IPS DF 6.9 (cell line): ENCODE measurements around the gene FALEC.

ENCODE experiments used
- DNase-seq: peaks from one replicate; pipeline ENCODE4 v3.0.0-alpha.2; 2013; ENCODE audit warnings: low read depth, low spot score
- H3K27ac ChIP-seq: one replicate; pipeline ENCODE4 v1.5.1; 2013; ENCODE audit warnings: low read length, control low read depth
- H3K27me3 ChIP-seq: 2 replicates; pipeline ENCODE4 v1.6.1; 2013; ENCODE audit warnings: mild to moderate bottlenecking, low read length; ENCODE audit not compliant: control insufficient read depth, insufficient read depth
- H3K36me3 ChIP-seq: 2 replicates; pipeline ENCODE4 v1.6.1; 2013; ENCODE audit warnings: low read length; ENCODE audit not compliant: control insufficient read depth, insufficient read depth
- H3K4me1 ChIP-seq: 2 replicates; pipeline ENCODE4 v1.6.1; 2013; ENCODE audit warnings: low read length; ENCODE audit not compliant: control insufficient read depth, insufficient read depth
- H3K4me3 ChIP-seq: 2 replicates; pipeline ENCODE4 v1.5.1; 2013; ENCODE audit warnings: mild to moderate bottlenecking, low read length
- H3K9me3 ChIP-seq: 2 replicates; pipeline ENCODE4 v1.6.1; 2013; ENCODE audit warnings: low read length, inconsistent platforms; ENCODE audit not compliant: control insufficient read depth, insufficient read depth
- WGBS: extraction: QIAGEN DNeasy Blood & Tissue Kit; methylation state at CpG from one replicate; pipeline ENCODE4 v1.1.7; 2013; ENCODE audit warnings: mixed read lengths, missing lambda C conversion rate; ENCODE audit not compliant: insufficient read length, insufficient coverage; 5-methylcytosine and 5-hydroxymethylcytosine counted together

FALEC gene

DNA sequence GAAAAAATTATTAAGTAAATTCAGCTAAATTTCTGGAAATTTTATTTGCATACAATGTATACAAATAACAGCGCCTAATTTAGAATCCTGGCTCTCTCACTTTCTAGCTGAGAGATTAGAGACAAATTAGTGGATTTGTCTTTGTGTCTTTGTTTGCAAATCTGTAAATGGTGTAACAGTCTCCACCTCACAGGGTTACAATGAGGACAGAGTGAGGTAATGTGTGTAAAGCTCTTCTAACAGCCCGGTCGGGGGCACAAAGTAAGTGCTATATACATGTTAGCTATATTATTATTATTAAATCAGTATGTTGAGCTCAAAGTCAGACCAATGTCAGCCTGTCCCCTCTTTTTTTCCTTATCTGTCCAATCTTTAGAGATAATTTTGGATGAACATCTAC, 28.7 kb downstream of the FALEC start:
- H3K4me3 ChIP-seq: no peak overlapping the region
- H3K36me3 ChIP-seq: no peaks in the 10 kb centered on the region
- H3K9me3 ChIP-seq: no peaks in the 10 kb centered on the region
- no CpG with 5 or more reads among the region's 3 CpGs for WGBS
- DNase-seq: no peak
- H3K27me3 ChIP-seq: peaks cover 3% of the 10 kb centered on the region; the same call in 1 of the 2 replicates
- no peaks in the 10 kb centered on the region for H3K4me1 ChIP-seq
- H3K27ac ChIP-seq: no peak overlapping the region

DNA sequence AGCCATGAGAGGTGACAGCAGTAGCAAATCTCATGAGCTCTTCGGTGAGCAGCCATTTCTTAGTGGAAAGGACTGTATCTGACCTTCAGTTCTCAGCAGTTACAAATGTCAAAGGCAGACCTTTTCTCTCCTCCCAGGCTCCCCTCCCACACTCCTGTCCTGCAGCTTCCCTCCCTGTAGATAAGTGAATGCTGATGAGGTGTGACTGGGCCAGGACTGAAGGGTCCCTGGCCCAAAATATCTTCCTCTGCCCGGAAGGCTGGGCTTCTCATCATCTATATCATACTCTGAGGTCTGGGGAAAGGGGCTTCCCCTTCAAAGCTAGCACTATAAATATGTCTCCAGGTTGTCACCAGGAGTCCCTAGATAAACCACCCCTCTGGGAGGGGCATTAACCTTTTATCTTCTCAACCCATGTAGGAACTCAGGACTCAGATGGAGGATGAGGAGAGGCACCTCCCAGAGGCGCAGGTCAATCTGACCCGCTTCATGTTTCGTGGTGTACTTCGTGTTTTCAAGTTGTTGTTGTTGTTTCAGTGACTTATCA, 30.0 kb downstream of the FALEC start:
- Histone ChIP-seq H3K9me3 (no peaks in the 10 kb centered on the region), H3K27me3 (peaks cover 3% of the 10 kb centered on the region; the same call in 1 of the 2 replicates), H3K4me3 (no peak overlapping the region), H3K36me3 (no peaks in the 10 kb centered on the region), H3K4me1 (0 out of 2 replicates have a peak, but pooled peaks cover 1% of the 10 kb centered on the region), H3K27ac (no peak overlapping the region)
- no peak for DNase-seq
- WGBS: no CpG with 5 or more reads among the region's 6 CpGs

DNA sequence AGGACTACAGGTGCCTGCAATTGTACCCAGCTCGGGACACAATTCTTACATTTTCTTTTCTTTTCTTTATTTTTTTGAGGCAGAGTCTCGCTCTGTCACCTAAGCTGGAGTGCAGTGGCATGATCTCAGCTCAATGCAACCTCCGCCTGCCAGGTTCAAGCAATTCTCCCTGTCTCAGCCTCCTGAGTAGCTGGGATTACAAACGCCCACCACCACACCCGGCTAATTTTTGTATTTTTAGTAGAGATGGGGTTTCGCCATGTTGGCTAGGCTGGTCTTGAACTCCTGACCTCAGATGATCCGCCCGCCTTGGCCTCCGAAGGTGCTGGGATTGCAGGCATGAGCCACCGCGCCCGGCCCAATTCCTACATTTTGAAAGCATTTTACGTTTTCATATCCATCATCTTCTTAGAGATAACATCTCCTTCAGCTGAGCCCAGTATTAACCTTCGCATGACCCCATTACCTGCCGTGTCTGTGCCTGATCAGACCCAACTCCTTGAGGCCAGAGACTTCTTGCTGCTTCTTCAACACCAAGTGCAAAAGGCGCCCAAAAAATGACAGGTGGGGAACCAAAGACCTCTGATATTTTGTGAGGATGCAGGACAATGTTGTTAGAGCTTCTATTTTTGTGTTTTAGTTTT, 30.9 kb downstream of the FALEC start:
- H3K4me3 ChIP-seq: no peak overlapping the region
- WGBS: no CpG with 5 or more reads among the region's 16 CpGs
- H3K27ac ChIP-seq: no peak overlapping the region

DNA sequence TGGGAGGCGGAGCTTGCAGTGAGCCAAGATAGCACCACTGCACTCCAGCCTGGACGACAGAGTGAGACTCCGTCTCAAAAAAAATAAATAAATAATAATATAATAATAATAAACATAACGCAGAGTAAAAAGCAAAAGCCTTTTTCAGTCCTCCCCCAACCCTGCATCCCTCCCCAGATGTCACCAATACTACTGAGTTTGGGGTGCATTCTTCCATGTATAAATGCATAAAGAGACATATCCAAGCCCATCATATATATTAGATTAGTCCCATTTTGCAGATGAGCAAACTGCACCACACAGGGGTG, 32.7 kb downstream of the FALEC start:
- Histone ChIP-seq H3K36me3 (no peaks in the 10 kb centered on the region), H3K27ac (no peak overlapping the region), H3K27me3 (peaks cover 3% of the 10 kb centered on the region; the same call in 1 of the 2 replicates), H3K9me3 (no peaks in the 10 kb centered on the region), H3K4me3 (peak overlapping the region; percentile 53; the same call in 1 of the 2 replicates), H3K4me1 (peaks cover 8% of the 10 kb centered on the region)
- WGBS: no CpG with 5 or more reads among the region's 4 CpGs
- no peak for DNase-seq

More for the DNA sequence above, 30.9 kb downstream of the FALEC start:
- Histone ChIP-seq H3K9me3 (no peaks in the 10 kb centered on the region), H3K4me1 (0 out of 2 replicates have a peak, but pooled peaks cover 1% of the 10 kb centered on the region), H3K27me3 (peaks cover 3% of the 10 kb centered on the region; the same call in 1 of the 2 replicates), H3K36me3 (no peaks in the 10 kb centered on the region)
- no peak for DNase-seq

DNA sequence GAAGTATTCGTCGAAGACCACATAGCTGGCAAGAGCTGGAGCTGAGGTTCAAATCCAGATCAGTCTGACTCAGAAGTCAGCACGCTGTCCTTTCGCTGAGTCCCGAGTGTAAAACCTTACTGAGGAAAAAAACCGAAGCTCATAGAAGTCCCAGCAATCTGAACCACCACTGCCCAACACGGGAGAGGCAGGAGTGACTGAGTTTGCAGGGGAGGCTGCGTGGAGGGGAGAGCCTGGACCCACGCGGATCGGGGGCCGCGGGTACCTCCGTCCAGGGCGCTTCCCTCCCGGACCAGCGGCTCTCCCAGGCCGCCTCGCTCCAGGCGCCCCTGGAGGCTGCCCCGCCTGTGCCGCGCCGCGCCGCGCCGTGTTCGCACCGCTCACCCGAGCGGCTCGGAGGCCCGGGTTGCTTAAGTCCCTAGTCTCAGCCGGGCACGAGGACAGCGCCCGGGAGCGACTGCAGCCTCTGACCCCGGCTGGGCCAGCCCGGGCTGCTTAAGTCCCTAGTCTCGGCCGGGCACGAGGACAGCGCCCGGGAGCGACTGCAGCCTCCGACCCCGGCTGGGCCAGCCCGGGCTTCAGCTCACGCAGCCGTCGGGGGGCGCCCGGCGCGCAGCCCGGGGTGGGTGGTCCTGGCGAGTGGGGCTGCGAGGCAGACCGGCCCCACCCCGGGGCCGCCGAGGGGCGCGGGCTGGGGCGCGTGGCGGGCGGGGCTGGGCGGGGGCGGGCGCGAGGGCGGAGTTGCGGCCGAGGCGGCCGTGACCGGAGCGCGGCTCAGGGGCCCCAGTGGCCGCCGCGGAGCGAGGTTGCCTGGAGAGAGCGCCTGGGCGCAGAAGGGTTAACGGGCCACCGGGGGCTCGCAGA, 33.3 kb downstream of the FALEC start, which contains the start of gene ADAMTSL4:
Gene ADAMTSL4 (plus strand): TSS at position 777 of the 864 bp plus-strand sequence. CDS start 2,881 bp downstream, outside the sequence.
- DNase-seq: no peak
- H3K9me3 ChIP-seq: no peaks in the 10 kb centered on the region
- peaks cover 8% of the 10 kb centered on the region for H3K4me1 ChIP-seq
- H3K36me3 ChIP-seq: no peaks in the 10 kb centered on the region
- peaks cover 3% of the 10 kb centered on the region; the same call in 1 of the 2 replicates for H3K27me3 ChIP-seq
- no peak within 1 kb of the TSS for H3K27ac ChIP-seq
- peak within 1 kb of the TSS; percentile 53; the same call in 1 of the 2 replicates for H3K4me3 ChIP-seq
- WGBS: no CpG with 5 or more reads among the region's 91 CpGs

DNA sequence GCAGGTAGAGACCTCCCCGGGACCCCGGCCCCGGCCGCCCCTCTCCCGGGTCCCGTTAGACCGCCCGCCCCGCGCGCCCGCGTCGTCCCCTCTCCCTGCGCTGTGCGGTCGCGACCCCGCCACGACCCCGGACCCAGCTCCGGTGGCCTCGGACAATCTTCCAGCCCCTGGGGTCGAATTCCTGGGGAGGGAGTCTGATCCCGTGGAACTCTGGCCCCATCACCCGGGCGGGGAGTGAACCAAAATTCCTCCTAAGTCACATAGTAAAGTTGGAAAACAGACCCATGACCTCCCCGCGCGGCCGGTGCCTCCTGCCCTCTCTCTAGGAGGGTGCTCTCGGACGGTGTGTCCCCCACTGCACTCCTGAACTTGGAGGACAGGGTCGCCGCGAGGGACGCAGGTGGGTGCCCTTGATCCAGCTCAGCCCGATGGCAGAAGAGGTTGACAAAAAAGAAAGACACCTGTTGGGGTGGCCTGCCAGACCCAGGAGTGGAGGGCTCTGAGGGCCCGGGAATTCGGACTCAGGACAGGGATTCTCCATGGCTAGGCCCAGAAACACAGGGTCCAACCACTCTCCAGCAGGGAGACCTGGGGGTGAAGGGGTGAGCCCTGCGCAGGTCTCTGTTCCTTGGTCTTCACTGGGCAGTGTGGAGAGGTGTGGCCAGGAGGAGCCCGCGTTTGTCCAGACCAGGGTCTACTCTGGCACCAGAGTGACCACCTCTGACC, 34.1 kb downstream of the FALEC start:
- WGBS: no CpG with 5 or more reads among the region's 43 CpGs
- H3K4me3 ChIP-seq: peak overlapping the region; percentile 53; the same call in 1 of the 2 replicates

DNA sequence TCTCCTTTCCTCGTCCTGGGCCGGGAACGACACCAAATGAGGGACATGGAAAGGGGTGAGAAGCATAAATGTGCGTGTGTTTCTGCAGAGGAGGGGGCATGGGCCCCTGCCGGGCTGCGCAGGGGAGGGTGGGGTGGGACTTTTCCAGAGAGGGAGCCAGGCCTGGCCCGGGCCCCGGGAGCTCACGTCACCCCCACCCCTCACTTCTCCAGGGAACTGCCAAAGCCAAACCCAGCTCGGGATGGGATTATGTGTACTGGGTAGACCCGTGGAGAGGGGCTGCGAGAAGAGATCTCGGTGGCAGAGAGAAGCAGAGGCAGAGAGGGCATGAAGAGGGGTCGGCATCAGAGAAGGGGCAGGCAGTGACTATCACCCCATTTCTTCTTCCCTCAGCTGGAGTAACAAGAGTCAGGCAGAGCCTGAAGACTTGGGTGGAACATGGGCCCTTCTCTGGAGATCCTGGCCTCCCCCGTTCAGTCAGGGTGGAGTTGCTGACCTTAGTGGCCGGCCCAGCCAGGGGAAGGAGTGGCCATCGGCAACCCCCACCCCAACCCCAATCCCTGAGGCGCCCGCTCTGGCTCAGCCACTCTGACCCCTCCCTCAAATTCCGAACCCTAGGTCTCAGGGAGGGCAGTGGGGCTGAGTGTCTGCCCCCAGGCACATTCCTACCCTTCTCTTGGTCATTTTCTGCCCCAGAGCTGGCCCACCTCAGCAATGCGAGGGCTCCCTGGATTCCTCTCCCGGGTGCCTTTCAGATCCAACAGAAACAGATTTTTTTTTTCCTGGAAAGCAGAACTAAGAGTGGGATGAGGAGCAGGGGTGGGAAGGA, 34.9 kb downstream of the FALEC start:
- peaks cover 3% of the 10 kb centered on the region; the same call in 1 of the 2 replicates for H3K27me3 ChIP-seq
- H3K4me1 ChIP-seq: peaks cover 8% of the 10 kb centered on the region
- H3K36me3 ChIP-seq: no peaks in the 10 kb centered on the region
- no peak for DNase-seq
- no CpG with 5 or more reads among the region's 22 CpGs for WGBS
- H3K9me3 ChIP-seq: no peaks in the 10 kb centered on the region
- H3K4me3 ChIP-seq: no peak overlapping the region
- H3K27ac ChIP-seq: no peak overlapping the region

More for the DNA sequence above, 34.1 kb downstream of the FALEC start:
- no peak for DNase-seq
- Histone ChIP-seq H3K36me3 (no peaks in the 10 kb centered on the region), H3K9me3 (no peaks in the 10 kb centered on the region), H3K4me1 (peaks cover 8% of the 10 kb centered on the region), H3K27ac (no peak overlapping the region), H3K27me3 (peaks cover 3% of the 10 kb centered on the region; the same call in 1 of the 2 replicates)

DNA sequence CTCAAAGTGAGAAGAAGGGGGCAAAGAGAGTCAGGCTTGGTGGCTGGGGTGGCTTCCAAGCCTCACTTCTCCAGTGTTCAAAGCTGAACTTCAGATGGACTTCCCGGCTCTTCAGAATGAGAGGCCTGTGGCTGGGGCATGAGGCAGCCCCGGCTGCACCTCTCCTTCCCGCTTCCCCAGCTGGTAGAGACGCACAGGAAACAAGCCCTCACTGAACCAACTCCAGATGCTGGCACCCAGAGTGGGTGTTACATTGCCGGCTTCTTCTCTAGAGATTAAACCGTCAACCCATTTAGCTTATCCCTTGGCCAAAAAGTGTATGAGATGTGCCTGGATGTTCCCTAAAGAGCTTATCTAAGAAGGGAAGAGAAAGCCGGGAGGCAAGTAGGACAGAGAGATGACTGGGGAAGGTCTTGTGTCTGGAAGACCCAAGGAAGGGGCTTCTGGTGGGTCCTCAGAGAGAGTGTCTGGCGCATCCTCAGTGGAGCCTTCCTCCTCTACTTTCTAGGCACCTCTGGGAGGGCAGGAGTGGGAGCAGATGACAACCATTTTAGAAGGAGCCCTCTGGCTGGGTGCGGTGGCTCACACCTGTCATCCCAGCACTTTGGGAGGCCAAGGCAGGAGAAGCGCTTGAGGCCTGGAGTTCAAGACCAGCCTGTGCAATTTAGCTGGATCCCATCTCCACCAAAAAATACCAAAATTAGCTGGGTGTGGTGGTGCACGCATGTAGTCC, 35.7 kb downstream of the FALEC start:
- Histone ChIP-seq H3K9me3 (no peaks in the 10 kb centered on the region), H3K27me3 (peaks cover 3% of the 10 kb centered on the region; the same call in 1 of the 2 replicates), H3K4me3 (no peak overlapping the region), H3K4me1 (peaks cover 8% of the 10 kb centered on the region), H3K36me3 (no peaks in the 10 kb centered on the region), H3K27ac (no peak overlapping the region)
- no peak for DNase-seq
- no CpG with 5 or more reads among the region's 11 CpGs for WGBS

DNA sequence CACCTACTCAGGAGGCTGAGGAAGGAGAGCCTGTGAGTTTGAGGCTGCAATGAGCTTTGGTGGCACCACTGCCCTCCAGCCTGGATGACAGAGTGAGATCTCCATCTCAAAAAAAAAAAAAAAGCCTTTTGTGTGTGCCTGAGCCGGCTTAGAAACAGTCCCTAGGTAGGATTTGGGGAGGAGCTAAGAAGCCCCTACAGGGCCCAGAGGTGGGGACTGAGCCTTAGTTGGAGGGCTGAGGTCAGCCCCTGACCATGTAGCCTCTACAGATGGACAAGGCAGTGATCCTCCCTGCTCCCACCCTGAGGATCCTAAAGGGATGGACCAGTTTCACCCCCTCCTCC, 36.2 kb downstream of the FALEC start:
- Histone ChIP-seq H3K9me3 (no peaks in the 10 kb centered on the region), H3K4me3 (no peak overlapping the region), H3K36me3 (no peaks in the 10 kb centered on the region), H3K27me3 (peaks cover 3% of the 10 kb centered on the region; the same call in 1 of the 2 replicates), H3K27ac (no peak overlapping the region), H3K4me1 (peaks cover 8% of the 10 kb centered on the region)
- no CpG with 5 or more reads among the region's 1 CpG for WGBS
- no peak for DNase-seq
